Progenitor cell of endocrine pancreas (in vitro differentiated cells): ENCODE measurements around the gene CDCA8. TPM values are rescaled to one million over a fixed set of nuclear protein-coding genes. Genes with fewer than 3 reads are reported as not detected.
A peak's percentile ranks its signal among the peaks of the same experiment; 100 is the strongest.

Source experiments
- DNase-seq: peaks from one replicate; pipeline ENCODE4 v3.0.0; 2021; ENCODE audit warnings: low spot score; ENCODE audit not compliant: unreplicated experiment
- H3K27ac Mint-ChIP-seq: 2 replicates; pipeline ENCODE4 v1.8.0; 2021; ENCODE audit warnings: mild to moderate bottlenecking, moderate library complexity, mixed read lengths
- H3K27me3 Mint-ChIP-seq: 2 replicates; pipeline ENCODE4 v1.8.0; 2021; ENCODE audit warnings: mixed read lengths
- H3K36me3 Mint-ChIP-seq: 2 replicates; pipeline ENCODE4 v1.8.0; 2022; ENCODE audit warnings: mixed read lengths; ENCODE audit not compliant: insufficient read depth
- H3K4me1 Mint-ChIP-seq: 2 replicates; pipeline ENCODE4 v1.8.0; 2021; ENCODE audit warnings: low read depth, mixed read lengths
- H3K4me3 Mint-ChIP-seq: 2 replicates; pipeline ENCODE4 v1.8.0; 2021; ENCODE audit warnings: low read depth, mild to moderate bottlenecking, moderate library complexity, mixed read lengths
- H3K9me3 Mint-ChIP-seq: 2 replicates; pipeline ENCODE4 v1.8.0; 2021; ENCODE audit warnings: low read depth, mixed read lengths
- total RNA-seq: library from RNA; stranded (reverse); gene quantifications from 2 replicates; pipeline ENCODE4 v1.2.1, GENCODE V29; 2021
- TF ChIP-seq, protein P1 (sequence below): fragments of 200-600 bp; sonication (generic); IDR thresholded peaks from one replicate; pipeline ENCODE4 v1.5.0; 2021; ENCODE audit warnings: antibody characterized with exemption, mild to moderate bottlenecking; ENCODE audit not compliant: unreplicated experiment

Gene CDCA8
- total RNA-seq, 1 donor from 2014 or later: 19.3 TPM

DNA sequence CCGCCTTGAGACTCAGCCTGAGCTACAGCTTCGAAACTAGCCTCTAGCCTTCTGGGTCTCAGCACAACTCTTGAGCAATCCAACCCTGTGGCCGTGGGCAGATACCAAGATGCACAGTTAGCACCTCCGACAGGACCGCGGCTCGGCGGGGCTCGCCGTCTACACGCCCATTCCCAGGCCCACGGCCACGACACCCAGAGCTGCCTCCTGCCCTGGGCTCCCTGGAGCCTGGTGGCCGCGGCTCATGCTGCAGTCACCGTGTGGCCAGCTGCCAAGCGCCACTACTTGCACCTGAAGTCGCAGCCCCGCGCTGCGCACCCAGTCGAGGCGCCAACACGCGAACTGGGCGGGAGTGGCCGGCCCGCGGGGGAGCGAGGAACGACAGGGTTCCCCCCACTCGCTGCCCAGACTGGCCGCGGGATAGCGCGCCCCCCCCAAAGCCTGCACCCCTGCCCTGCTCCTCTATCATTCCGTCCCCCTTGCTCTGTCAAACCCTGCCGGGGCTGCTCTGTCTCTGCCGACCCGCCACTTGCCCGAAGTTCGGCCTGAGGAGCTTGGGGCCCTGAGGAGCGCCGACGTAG lies 729 bp upstream of the CDCA8 start:
- peak; percentile 27 for DNase-seq
- Mint-ChIP-seq H3K4me3 (peak overlapping the region; percentile 98), H3K36me3 (peaks cover 4% of the 10 kb centered on the region), H3K4me1 (peaks cover 23% of the 10 kb centered on the region), H3K9me3 (no peaks in the 10 kb centered on the region), H3K27me3 (no peaks in the 10 kb centered on the region), H3K27ac (peak overlapping the region; percentile 93)
- TF ChIP-seq, protein P1, sequence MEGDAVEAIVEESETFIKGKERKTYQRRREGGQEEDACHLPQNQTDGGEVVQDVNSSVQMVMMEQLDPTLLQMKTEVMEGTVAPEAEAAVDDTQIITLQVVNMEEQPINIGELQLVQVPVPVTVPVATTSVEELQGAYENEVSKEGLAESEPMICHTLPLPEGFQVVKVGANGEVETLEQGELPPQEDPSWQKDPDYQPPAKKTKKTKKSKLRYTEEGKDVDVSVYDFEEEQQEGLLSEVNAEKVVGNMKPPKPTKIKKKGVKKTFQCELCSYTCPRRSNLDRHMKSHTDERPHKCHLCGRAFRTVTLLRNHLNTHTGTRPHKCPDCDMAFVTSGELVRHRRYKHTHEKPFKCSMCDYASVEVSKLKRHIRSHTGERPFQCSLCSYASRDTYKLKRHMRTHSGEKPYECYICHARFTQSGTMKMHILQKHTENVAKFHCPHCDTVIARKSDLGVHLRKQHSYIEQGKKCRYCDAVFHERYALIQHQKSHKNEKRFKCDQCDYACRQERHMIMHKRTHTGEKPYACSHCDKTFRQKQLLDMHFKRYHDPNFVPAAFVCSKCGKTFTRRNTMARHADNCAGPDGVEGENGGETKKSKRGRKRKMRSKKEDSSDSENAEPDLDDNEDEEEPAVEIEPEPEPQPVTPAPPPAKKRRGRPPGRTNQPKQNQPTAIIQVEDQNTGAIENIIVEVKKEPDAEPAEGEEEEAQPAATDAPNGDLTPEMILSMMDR: no peak

DNA sequence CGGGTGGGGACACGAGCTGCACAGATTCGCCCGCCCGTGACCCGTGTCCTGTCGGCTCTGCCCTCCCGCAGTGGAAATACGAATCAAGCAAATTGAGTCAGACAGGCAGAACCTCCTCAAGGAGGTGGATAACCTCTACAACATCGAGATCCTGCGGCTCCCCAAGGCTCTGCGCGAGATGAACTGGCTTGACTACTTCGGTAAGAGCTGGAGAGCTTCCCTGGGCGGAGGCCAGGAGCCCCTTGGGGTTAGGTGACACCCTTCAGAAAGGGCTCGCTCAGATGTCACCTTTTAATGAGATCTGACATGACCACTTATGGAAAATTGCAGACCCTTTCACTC lies 489 bp downstream of the CDCA8 start:
- H3K4me1 Mint-ChIP-seq: peaks cover 24% of the 10 kb centered on the region
- H3K9me3 Mint-ChIP-seq: no peaks in the 10 kb centered on the region
- TF ChIP-seq, protein P1: no peak
- no peaks in the 10 kb centered on the region for H3K27me3 Mint-ChIP-seq
- peak overlapping the region; percentile 98 for H3K4me3 Mint-ChIP-seq
- no peak overlapping the region for H3K27ac Mint-ChIP-seq
- no peak for DNase-seq
- peaks cover 4% of the 10 kb centered on the region for H3K36me3 Mint-ChIP-seq

DNA sequence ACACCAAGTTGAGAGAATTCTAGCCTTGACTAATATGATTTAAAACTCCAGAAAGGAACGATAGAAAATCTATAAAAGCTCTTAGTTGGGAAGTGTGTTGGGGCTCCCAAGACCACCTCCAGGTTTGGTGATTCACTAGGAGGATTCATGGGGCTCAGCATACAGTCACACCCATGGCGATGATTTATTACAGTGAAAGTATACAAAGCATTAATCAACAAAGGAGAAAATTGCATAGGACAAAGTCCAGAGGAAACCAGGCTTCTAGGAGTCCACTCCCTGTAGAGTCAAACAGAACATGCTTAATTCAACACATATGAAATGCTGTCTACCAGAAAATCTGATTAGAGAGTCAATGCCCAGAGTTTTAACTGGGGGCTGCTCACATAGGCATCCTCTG lies 4.8 kb downstream of the CDCA8 start:
- Mint-ChIP-seq H3K4me3 (no peak overlapping the region), H3K36me3 (peaks cover 9% of the 10 kb centered on the region), H3K27me3 (no peaks in the 10 kb centered on the region), H3K4me1 (peaks cover 1% of the 10 kb centered on the region), H3K9me3 (no peaks in the 10 kb centered on the region), H3K27ac (no peak overlapping the region)
- TF ChIP-seq, protein P1: no peak
- no peak for DNase-seq

GRCh38 chr1:37697737-37698136 lies 5.4 kb downstream of the CDCA8 start:
- no peak overlapping the region for H3K4me3 Mint-ChIP-seq
- no peaks in the 10 kb centered on the region for H3K27me3 Mint-ChIP-seq
- peaks cover 12% of the 10 kb centered on the region for H3K36me3 Mint-ChIP-seq
- no peak overlapping the region for H3K27ac Mint-ChIP-seq
- no peak for DNase-seq
- TF ChIP-seq, protein P1: no peak
- peaks cover 1% of the 10 kb centered on the region for H3K4me1 Mint-ChIP-seq
- no peaks in the 10 kb centered on the region for H3K9me3 Mint-ChIP-seq

- Mint-ChIP-seq H3K4me3 (no peak overlapping the region), H3K36me3 (peaks cover 12% of the 10 kb centered on the region), H3K9me3 (no peaks in the 10 kb centered on the region), H3K27ac (no peak overlapping the region), H3K27me3 (no peaks in the 10 kb centered on the region), H3K4me1 (peaks cover 1% of the 10 kb centered on the region)
- TF ChIP-seq, protein P1: no peak
- DNase-seq: no peak
These were observed 6.8 kb downstream of the CDCA8 start for GRCh38 chr1:37699147-37699546.
